NCI-H2029 treated with DMSO at 0.1 percent for 48 hours (cell line): ENCODE results near the gene EMC1.
"Not testable (repeated sequence)": the region's sequence is repeated elsewhere in the genome, so short reads cannot be mapped to it uniquely, and the experiment has no call there.

Experiments
- DNase-seq: peaks from one replicate; lab custom pipeline; 2025; lab: John Stamatoyannopoulos, UW

EMC1 gene

GRCh38 chr1:19251305-19252196 is at the start of gene EMC1, which contains the start of gene MRTO4:
Gene EMC1, minus strand, starts transcription at chr1:19251524. Its CDS starts 15 bp downstream, at chr1:19251509.
Gene MRTO4, plus strand, starts transcription at chr1:19251805. Its CDS starts 31 bp downstream, at chr1:19251836.
- peak; percentile 36 for DNase-seq

- DNase-seq, result no peak
Observed at GRCh38 chr1:19300211-19300610, 48.9 kb upstream of the EMC1 start.

- DNase-seq, result no peak
Observed at GRCh38 chr1:19294638-19295037, 43.3 kb upstream of the EMC1 start.

- no peak for DNase-seq
Observed at GRCh38 chr1:19289244-19289643, 37.9 kb upstream of the EMC1 start.

GRCh38 chr1:19288324-19289241 is 37.3 kb upstream of the EMC1 start, which contains the start of gene AKR7A3:
Gene AKR7A3, minus strand, starts transcription at chr1:19288770. Its CDS starts 61 bp downstream, at chr1:19288709.
- not testable (repeated sequence) for DNase-seq

- no peak for DNase-seq
Observed at GRCh38 chr1:19287436-19288185, 36.3 kb upstream of the EMC1 start.

- not testable (repeated sequence) for DNase-seq
Observed at GRCh38 chr1:19285807-19286206, 34.5 kb upstream of the EMC1 start.

- not testable (repeated sequence) for DNase-seq
Observed at GRCh38 chr1:19285366-19285765, 34.0 kb upstream of the EMC1 start.

GRCh38 chr1:19284881-19285280 is 33.6 kb upstream of the EMC1 start:
- no peak for DNase-seq

GRCh38 chr1:19283891-19284290 is 32.6 kb upstream of the EMC1 start:
- DNase-seq, result no peak

- no peak for DNase-seq
Observed at GRCh38 chr1:19274636-19275035, 23.3 kb upstream of the EMC1 start.

GRCh38 chr1:19273844-19274531 is 22.7 kb upstream of the EMC1 start:
- DNase-seq, result not testable (repeated sequence)

GRCh38 chr1:19273106-19273843 is 22.0 kb upstream of the EMC1 start:
- DNase-seq, result no peak

- no peak for DNase-seq
Observed at GRCh38 chr1:19272064-19272463, 20.7 kb upstream of the EMC1 start.

GRCh38 chr1:19270343-19270730 is 19.0 kb upstream of the EMC1 start:
- not testable (repeated sequence) for DNase-seq

GRCh38 chr1:19269427-19270342 is 18.4 kb upstream of the EMC1 start:
- not testable (repeated sequence) for DNase-seq

- no peak for DNase-seq
Observed at GRCh38 chr1:19268445-19268844, 17.1 kb upstream of the EMC1 start.

GRCh38 chr1:19262744-19263143 is 11.4 kb upstream of the EMC1 start:
- DNase-seq, result no peak

GRCh38 chr1:19262047-19262446 is 10.7 kb upstream of the EMC1 start:
- DNase-seq, result no peak
